Ovary (tissue), 9 donors: Measurements from ENCODE around the gene SIPA1L3. TPM values are rescaled to one million over a fixed set of nuclear protein-coding genes. Genes with fewer than 3 reads are reported as not detected.

Experiments used
- DNase-seq, 5 donors: peaks; one replicate each; pipeline ENCODE4 v3.0.0-alpha.2; 2019 to 2020
- H3K27ac ChIP-seq, 2 donors: fragments of 200-600 bp; one replicate each; pipeline versions ENCODE4 v1.5.1 to v1.8.0; 2019 to 2022
- H3K27me3 ChIP-seq: fragments of 200-600 bp; one replicate; pipeline ENCODE4 v1.8.0; 2022
- H3K36me3 ChIP-seq: fragments of 200-600 bp; sonication (generic); one replicate; pipeline ENCODE4 v1.5.1; 2019
- H3K4me1 ChIP-seq: one replicate; pipeline ENCODE4 v1.8.1; 2013; ENCODE audit warnings: mild to moderate bottlenecking, moderate library complexity; ENCODE audit not compliant: insufficient read depth
- H3K4me3 ChIP-seq: fragments of 200-600 bp; sonication (generic); one replicate; pipeline ENCODE4 v1.5.1; 2017
- H3K9me3 ChIP-seq, 2 donors: fragments of 200-600 bp in 1 of 2; sonication (generic) in 1 of 2; one replicate each; pipeline versions ENCODE4 v1.5.1 to v1.8.1; 2013 to 2019; ENCODE audit warnings: mild to moderate bottlenecking in 1 of 2, moderate library complexity in 1 of 2
- CTCF ChIP-seq, 3 donors: fragments of 450-650 bp in 2 of 3; fragments of 200-600 bp in 1 of 3; IDR thresholded peaks; one replicate each; pipeline versions ENCODE4 v1.5.1 to v1.8.0; 2016 to 2022; ENCODE audit warnings: antibody characterized with exemption in 3 of 3, mild to moderate bottlenecking in 1 of 3
- EP300 ChIP-seq: sonication (generic); formaldehyde crosslinking; IDR thresholded peaks from one replicate; pipeline ENCODE4 v1.6.1; 2017; ENCODE audit warnings: antibody characterized with exemption
- POLR2A ChIP-seq: fragments of 450-650 bp; IDR thresholded peaks from one replicate; pipeline ENCODE4 v1.6.1; 2017; ENCODE audit warnings: antibody characterized with exemption, mild to moderate bottlenecking, moderate library complexity
- WGBS, 3 donors: extraction: QIAGEN DNeasy Blood & Tissue Kit in 1 of 3; methylation state at CpG; one replicate each; pipeline versions ENCODE4 v1.1.5 to v1.1.7; 2013 to 2017; 5-methylcytosine and 5-hydroxymethylcytosine counted together
- intact Hi-C, 4 donors: fragments of 100-400 bp; cut with DNase I; formaldehyde crosslinking; loops; one replicate each; pipeline versions ENCODE4 v1.11.0 to v1.15.1; 2022 to 2023
- polyA plus RNA-seq, 2 donors: library from polyadenylated mRNA; stranded (reverse); fragments of 200-250 nt in 1 of 2; fragments of 350-450 nt in 1 of 2; fragmentation: Illumina TruSeq in 1 of 2; extraction: RNeasy Lipid Tissue Mini Kit (QIAGEN cat#74804) in 1 of 2; gene quantifications; one replicate each; pipeline ENCODE4 v1.2.3, GENCODE V29; 2013 to 2014
- total RNA-seq, 7 donors: library from RNA; depleted of rRNA in 2 of 7; stranded (reverse); fragments of >200 nt in 2 of 7; fragmentation: NEBNext Ultra II Directional in 3 of 7; extraction: Animal tissue kit (Norgen Biotek cat#: 25700) in 3 of 7; gene quantifications; one replicate each; pipeline versions ENCODE4 v1.1.0 to v1.2.4, GENCODE V29; 2016 to 2023
- donor health status: DM: no; HTN: no; CAD: no; lungs with moderate emphysema.
- donor health status: DM: no; HTN: no; CAD: no.
- donor health status: Bipolar disorder and iron deficiency.
- donor health status: DM: yes; HTN: yes; CAD: no.
- donor health status: DM: no; HTN: no; CAD: no.
- donor health status: DM: yes; HTN: yes; CAD: no.

SIPA1L3 gene
- total and polyA plus RNA-seq, 9 donors = 4.5 to 27.9 (median 18.2) TPM

- WGBS, 3 donors = 62 to 72% (median 65%) methylated on average over 12 of the region's 12 CpGs
- Histone ChIP-seq H3K9me3 (no peaks in the 10 kb centered on the region), H3K27me3 (no peaks in the 10 kb centered on the region), H3K4me1 (no peaks in the 10 kb centered on the region), H3K4me3 (no peak overlapping the region), H3K36me3 (no peaks in the 10 kb centered on the region), H3K27ac (no peak overlapping the region)
- intact Hi-C loops = no loop called here
- no peak for DNase-seq
- no peak for TF ChIP-seq EP300
- no peak for TF ChIP-seq CTCF (IDR thresholded peaks at IDR 0.05)
- TF ChIP-seq POLR2A = no peak
These were observed 59.7 kb downstream of the SIPA1L3 start for GRCh38 chr19:37966662-37967231.

- Histone ChIP-seq H3K36me3 (no peaks in the 10 kb centered on the region), H3K27ac (no peak overlapping the region), H3K9me3 (no peaks in the 10 kb centered on the region), H3K4me3 (no peak overlapping the region), H3K4me1 (no peaks in the 10 kb centered on the region), H3K27me3 (no peaks in the 10 kb centered on the region)
- intact Hi-C loops = no loop called here
- TF ChIP-seq POLR2A (no peak), EP300 (no peak), CTCF (IDR thresholded peaks at IDR 0.05) (no peak)
- 87 to 90% (median 89%) methylated on average over 5 of the region's 5 CpGs for WGBS, 3 donors
- no peak for DNase-seq
These were observed 62.7 kb downstream of the SIPA1L3 start for GRCh38 chr19:37969695-37970094.

GRCh38 chr19:37970699-37971098, 63.7 kb downstream of the SIPA1L3 start:
- intact Hi-C loops = no loop called here

GRCh38 chr19:37972803-37973202, 65.8 kb downstream of the SIPA1L3 start:
- Histone ChIP-seq H3K4me1 (no peaks in the 10 kb centered on the region), H3K4me3 (no peak overlapping the region), H3K27me3 (no peaks in the 10 kb centered on the region), H3K9me3 (no peaks in the 10 kb centered on the region), H3K27ac (no peak overlapping the region), H3K36me3 (no peaks in the 10 kb centered on the region)
- TF ChIP-seq EP300 (no peak), CTCF (IDR thresholded peaks at IDR 0.05) (no peak), POLR2A (no peak)
- 96 to 99% (median 97%) methylated on average over 3 of the region's 3 CpGs for WGBS, 3 donors
- DNase-seq = no peak
- intact Hi-C loops = no loop called here

More at GRCh38 chr19:37970699-37971098, 63.7 kb downstream of the SIPA1L3 start:
- Histone ChIP-seq H3K27ac (no peak overlapping the region), H3K36me3 (no peaks in the 10 kb centered on the region), H3K4me1 (no peaks in the 10 kb centered on the region), H3K9me3 (no peaks in the 10 kb centered on the region), H3K27me3 (no peaks in the 10 kb centered on the region), H3K4me3 (no peak overlapping the region)
- 97 to 100% (median 99%) methylated on average over 4 of the region's 4 CpGs for WGBS, 3 donors
- TF ChIP-seq EP300 (no peak), CTCF (IDR thresholded peaks at IDR 0.05) (no peak), POLR2A (no peak)
- DNase-seq = no peak
